HepG2 (cell line): Measurements from ENCODE around the gene CAMTA1.

ENCODE experiments used
- JUN ChIP-seq: sonication (generic); formaldehyde crosslinking; IDR thresholded peaks from 2 replicates; pipeline ENCODE4 v1.4.0; 2020; ENCODE audit warnings: mild to moderate bottlenecking, missing genetic modification reagents
- KDM1A ChIP-seq: IDR thresholded peaks from 2 replicates; pipeline ENCODE4 v1.6.1; 2016; ENCODE audit warnings: missing compliant biosample characterization
- SAFB2 ChIP-seq: sonication (generic); formaldehyde crosslinking; IDR thresholded peaks from 2 replicates; pipeline ENCODE4 v1.5.1; 2020; ENCODE audit warnings: missing genetic modification reagents, low read depth, mild to moderate bottlenecking, borderline replicate concordance
- TAF1 ChIP-seq: sonication (generic); formaldehyde crosslinking; IDR thresholded peaks from 2 replicates; pipeline ENCODE4 v1.4.0; 2020; ENCODE audit warnings: missing genetic modification reagents
- TCF7 ChIP-seq: sonication (generic); IDR thresholded peaks from 2 replicates; pipeline ENCODE4 v1.6.1; 2016; ENCODE audit warnings: antibody characterized with exemption, low read depth
- ZNF232 ChIP-seq: sonication (generic); formaldehyde crosslinking; IDR thresholded peaks from 2 replicates; pipeline ENCODE4 v1.4.0; 2020; ENCODE audit warnings: missing genetic modification reagents, borderline replicate concordance
- ZNF501 ChIP-seq: sonication (generic); formaldehyde crosslinking; IDR thresholded peaks from 2 replicates; pipeline ENCODE4 v1.5.1; 2020; ENCODE audit warnings: mild to moderate bottlenecking, moderate library complexity, missing genetic modification reagents
- TF ChIP-seq, protein P1 (sequence below): sonication (generic); formaldehyde crosslinking; IDR thresholded peaks from 2 replicates; pipeline ENCODE4 v1.4.0; 2020; ENCODE audit warnings: missing genetic modification reagents, mild to moderate bottlenecking, borderline replicate concordance
- TF ChIP-seq, protein P2 (sequence below), 2 experiments: sonication (generic) in 1 of 2; formaldehyde crosslinking in 1 of 2; IDR thresholded peaks; 2 replicates each; pipeline versions ENCODE4 v1.4.0 to v1.6.1; 2016 to 2020; ENCODE audit warnings: borderline replicate concordance in 1 of 2, low read depth in 1 of 2, mild to moderate bottlenecking in 1 of 2, missing genetic modification reagents in 1 of 2

DNA sequence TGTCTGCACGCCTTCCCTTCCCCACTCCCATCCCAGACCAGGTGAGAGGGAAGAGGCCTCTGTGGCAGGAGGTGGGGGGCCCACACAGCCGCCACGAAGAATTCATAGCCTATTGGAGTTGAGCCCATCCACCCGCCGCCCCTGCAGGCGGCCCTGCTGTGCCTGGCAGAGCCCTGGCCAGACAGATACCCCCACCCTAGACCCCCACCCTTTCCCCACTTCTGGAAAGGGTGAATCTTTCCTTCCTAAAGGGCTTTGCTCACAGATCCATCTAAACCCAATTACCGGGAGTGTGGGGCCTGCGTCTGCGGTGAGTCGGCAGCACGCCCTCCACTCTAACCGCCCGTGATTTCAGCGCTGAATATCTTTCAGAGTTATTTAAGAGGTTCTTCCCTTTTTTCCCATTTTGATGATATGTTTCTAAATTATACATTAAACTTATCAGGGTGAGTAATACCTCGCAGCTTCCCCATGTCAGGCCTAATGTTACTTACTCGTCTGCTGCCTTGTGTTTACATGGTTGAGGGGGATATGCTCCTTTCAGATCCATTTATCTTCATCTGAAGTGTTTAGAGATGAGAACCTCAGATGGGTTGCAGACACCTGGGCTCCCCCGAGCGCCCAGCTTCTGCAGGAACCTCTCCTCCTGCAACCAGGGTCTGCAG is 802.0 kb downstream of the CAMTA1 start:
- TF ChIP-seq TCF7: no peak
- TF ChIP-seq, protein P1, sequence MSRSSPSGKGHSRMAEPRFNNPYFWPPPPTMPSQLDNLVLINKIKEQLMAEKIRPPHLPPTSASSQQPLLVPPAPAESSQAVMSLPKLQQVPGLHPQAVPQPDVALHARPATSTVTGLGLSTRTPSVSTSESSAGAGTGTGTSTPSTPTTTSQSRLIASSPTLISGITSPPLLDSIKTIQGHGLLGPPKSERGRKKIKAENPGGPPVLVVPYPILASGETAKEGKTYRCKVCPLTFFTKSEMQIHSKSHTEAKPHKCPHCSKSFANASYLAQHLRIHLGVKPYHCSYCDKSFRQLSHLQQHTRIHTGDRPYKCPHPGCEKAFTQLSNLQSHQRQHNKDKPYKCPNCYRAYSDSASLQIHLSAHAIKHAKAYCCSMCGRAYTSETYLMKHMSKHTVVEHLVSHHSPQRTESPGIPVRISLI (CRISPR knock-in tag): no peak
- no peak for TF ChIP-seq TAF1 (CRISPR knock-in tag)
- no peak for TF ChIP-seq ZNF501 (CRISPR knock-in tag)
- TF ChIP-seq KDM1A (CRISPR knock-in tag): no peak
- TF ChIP-seq, protein P2, sequence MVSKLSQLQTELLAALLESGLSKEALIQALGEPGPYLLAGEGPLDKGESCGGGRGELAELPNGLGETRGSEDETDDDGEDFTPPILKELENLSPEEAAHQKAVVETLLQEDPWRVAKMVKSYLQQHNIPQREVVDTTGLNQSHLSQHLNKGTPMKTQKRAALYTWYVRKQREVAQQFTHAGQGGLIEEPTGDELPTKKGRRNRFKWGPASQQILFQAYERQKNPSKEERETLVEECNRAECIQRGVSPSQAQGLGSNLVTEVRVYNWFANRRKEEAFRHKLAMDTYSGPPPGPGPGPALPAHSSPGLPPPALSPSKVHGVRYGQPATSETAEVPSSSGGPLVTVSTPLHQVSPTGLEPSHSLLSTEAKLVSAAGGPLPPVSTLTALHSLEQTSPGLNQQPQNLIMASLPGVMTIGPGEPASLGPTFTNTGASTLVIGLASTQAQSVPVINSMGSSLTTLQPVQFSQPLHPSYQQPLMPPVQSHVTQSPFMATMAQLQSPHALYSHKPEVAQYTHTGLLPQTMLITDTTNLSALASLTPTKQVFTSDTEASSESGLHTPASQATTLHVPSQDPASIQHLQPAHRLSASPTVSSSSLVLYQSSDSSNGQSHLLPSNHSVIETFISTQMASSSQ (IDR thresholded peaks at IDR 0.05; ENCODE audit: low read depth): no peak
- TF ChIP-seq, protein P2 (CRISPR knock-in tag; IDR thresholded peaks at IDR 0.05; ENCODE audit: borderline replicate concordance): no peak
- no peak for TF ChIP-seq ZNF232 (CRISPR knock-in tag)
- TF ChIP-seq SAFB2 (CRISPR knock-in tag): no peak
- TF ChIP-seq JUN: no peak
